Activated CD8-positive, alpha-beta memory T cell treated with anti-CD3 and anti-CD28 coated beads, Interleukin-2, amount 50 U/mL, for 1 hour (primary cell): ENCODE measurements around the gene VWA3A.

Experiments
- DNase-seq: peaks from one replicate; pipeline ENCODE4 v3.0.0-alpha.2; 2020; ENCODE audit errors: extremely low read depth

Gene VWA3A

GRCh38 chr16:22203091-22203490 lies 110.8 kb downstream of the VWA3A start:
- DNase-seq, result no peak

DNA sequence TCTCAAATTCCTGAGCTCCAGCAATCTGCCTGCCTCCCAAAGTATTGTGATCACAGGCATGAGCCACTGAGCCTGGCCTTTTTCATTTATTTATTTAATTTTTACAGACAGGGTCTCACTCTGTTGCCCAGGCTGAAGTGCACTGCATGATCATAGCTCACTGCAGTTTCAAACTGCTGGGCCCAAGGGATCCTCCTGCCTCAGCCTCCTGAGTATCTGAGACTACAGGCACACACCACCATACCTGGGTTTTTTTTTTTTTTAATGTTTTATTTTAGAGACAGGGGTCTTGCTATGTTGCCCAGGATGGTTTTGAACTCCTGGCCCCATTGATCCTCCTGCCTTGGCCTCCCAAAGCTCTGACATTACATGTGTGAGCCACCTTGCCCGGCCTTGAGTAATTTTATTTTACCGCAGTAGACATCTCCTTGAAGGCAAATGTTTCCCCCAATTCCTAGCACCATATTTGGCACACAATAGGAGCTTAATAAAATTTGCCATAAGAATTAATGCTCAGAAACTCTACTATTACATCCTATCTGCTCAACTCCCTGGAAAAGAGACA lies 111.8 kb downstream of the VWA3A start:
- DNase-seq, result no peak

DNA sequence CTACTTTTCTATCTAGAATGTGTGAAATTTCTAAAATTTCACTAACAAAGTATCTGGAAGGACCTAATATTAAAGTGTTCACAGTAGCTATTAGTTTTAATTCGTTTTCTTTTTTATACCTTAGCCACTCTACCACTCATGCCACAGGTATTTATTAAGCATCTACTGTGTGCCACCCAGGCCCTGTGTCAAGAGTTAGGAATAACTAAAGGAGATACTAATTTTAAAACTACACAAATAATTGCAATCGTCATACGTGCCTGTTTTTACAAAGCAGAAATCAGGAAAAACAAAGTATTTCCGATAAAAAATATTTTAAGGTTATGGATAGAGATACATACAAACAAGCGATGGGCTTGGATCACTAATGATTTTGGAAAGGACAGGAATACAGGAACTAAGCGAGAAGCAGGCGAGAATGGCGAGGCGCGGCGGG lies 113.3 kb downstream of the VWA3A start:
- no peak for DNase-seq

DNA sequence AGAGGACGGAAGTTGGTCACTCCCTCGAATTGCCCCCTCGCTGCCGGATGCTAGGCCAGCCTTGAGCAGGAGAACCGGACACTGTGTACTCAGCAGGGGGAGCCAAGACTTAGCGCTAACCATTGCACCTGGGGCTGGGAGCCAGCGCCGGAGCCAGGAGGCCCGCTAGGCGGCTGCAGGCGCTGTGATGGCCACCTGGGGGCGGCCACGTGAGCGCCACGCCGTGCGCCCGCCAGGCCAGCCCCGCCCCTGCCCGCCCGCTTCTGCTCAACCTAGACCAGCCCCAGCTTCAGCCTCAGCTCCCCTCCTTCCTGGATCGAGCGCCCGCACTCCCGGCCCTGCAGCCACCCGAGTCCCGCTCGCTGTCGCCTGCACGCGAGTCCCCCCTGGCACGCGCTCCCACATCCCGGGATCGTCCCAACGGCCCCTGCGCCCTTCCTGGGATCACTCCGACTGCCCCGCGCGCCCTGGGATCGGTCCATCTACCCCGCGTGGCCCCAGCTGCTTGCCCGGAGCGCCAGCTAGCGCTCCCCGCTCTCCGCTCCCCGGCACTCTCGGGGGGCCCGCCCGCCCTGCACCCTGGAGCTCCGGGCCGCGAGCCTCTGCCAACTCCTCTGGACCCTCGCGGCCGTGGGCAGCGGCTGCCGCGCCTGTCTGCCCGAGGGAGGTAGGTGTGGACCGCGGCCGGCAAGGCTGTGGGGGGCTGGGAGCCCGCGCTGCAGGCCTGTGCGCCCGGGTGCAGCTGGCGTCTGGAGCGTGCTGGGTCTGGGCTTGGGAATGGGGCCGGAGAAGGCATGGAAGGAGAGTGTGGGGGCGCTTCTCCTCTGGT lies 113.9 kb downstream of the VWA3A start, which contains the start of gene EEF2K:
TSS of gene EEF2K (plus strand) at position 266 of the 829 bp plus-strand sequence. CDS start 19,452 bp downstream, outside the sequence.
- DNase-seq, result peak; percentile 51
